GM12892 (cell line): ENCODE measurements around the gene GNA14.

Experiments
- POLR2A ChIP-seq: IDR thresholded peaks from 2 replicates; pipeline ENCODE4 v1.6.1; 2011; ENCODE audit warnings: low read depth, low read length, control low read depth
- POLR2AphosphoS5 ChIP-seq: IDR thresholded peaks from 2 replicates; pipeline ENCODE4 v1.6.1; 2011; ENCODE audit warnings: low read depth, low read length, control low read depth
- TAF1 ChIP-seq: IDR thresholded peaks from 2 replicates; pipeline ENCODE4 v1.6.1; 2011; ENCODE audit warnings: low read depth, mild to moderate bottlenecking, control low read depth, low read length, borderline replicate concordance

DNA sequence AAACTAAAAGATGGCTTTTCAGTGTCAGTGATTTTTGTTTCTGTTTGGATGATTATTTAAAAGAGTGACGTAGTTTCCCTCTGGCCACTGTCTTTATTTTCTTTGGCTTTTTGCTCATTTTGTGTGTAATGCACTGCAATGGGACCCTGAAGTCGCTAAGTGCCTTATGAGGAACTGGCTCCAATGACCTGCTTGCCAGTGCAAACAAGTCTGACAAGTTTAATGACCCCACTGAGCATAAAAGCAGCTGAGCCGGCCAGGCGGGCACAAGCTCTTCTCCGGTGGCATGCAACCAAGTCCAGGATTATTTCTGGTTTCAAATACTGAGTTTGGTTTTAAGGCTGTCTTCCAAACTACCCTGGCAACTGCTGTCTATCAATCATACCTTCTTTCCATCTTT is 15.6 kb upstream of the GNA14 start:
- no peak for TF ChIP-seq POLR2A
- TF ChIP-seq POLR2AphosphoS5 = no peak
- TF ChIP-seq TAF1 = no peak
